ENCODE results near the gene PHACTR3.

- TF ChIP-seq CTCF (IDR thresholded peaks at IDR 0.05 in 2 of 3, conservative IDR thresholded peaks at IDR 0.05 in 1 of 3; ENCODE audit: borderline replicate concordance in 1 of 3, insufficient read depth in 1 of 3, low read depth in 2 of 3, low read length in 2 of 3): no peak
- TF ChIP-seq POLR2A (IDR thresholded peaks at IDR 0.05; ENCODE audit: borderline replicate concordance, extremely low read depth, insufficient read depth, insufficient read length): no peak
- no peak for TF ChIP-seq EZH2 (IDR thresholded peaks at IDR 0.05)
- no peak for TF ChIP-seq RAD21 (IDR thresholded peaks at IDR 0.05; ENCODE audit: low read depth)
- TF ChIP-seq JUND (IDR thresholded peaks at IDR 0.05): no peak
- no peak for TF ChIP-seq POLR2AphosphoS5 (IDR thresholded peaks at IDR 0.05; ENCODE audit: low read depth, low read length)
- no peak for TF ChIP-seq ZNF274 (IDR thresholded peaks at IDR 0.05; ENCODE audit: low read depth, low read length)
- no peak for TF ChIP-seq SP1 (IDR thresholded peaks at IDR 0.05; ENCODE audit: low read depth)
- TF ChIP-seq, protein P1, sequence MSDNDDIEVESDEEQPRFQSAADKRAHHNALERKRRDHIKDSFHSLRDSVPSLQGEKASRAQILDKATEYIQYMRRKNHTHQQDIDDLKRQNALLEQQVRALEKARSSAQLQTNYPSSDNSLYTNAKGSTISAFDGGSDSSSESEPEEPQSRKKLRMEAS (IDR thresholded peaks at IDR 0.05): no peak
- TF ChIP-seq SIN3A (IDR thresholded peaks at IDR 0.05; ENCODE audit: low read depth): no peak
- TF ChIP-seq SRF (IDR thresholded peaks at IDR 0.05; ENCODE audit: low read depth): no peak
- TF ChIP-seq EZH2phosphoT487 (IDR thresholded peaks at IDR 0.05; ENCODE audit: borderline replicate concordance): no peak
- no peak for TF ChIP-seq ELF1 (IDR thresholded peaks at IDR 0.05; ENCODE audit: borderline replicate concordance, low read depth)
- TF ChIP-seq YY1 (IDR thresholded peaks at IDR 0.05; ENCODE audit: extremely low read depth, insufficient replicate concordance, low read depth, low read length): no peak
Observed at GRCh38 chr20:59839400-59839799, 235.1 kb downstream of the PHACTR3 start.

Data from HCT116 (cell line).